ENCODE results near the gene BAG3. TPM values are rescaled to one million over a fixed set of nuclear protein-coding genes. Genes with fewer than 3 reads are reported as not detected.

Gene BAG3
- total RNA-seq, 1 experiment from 2014 or later, result 131 TPM

DNA sequence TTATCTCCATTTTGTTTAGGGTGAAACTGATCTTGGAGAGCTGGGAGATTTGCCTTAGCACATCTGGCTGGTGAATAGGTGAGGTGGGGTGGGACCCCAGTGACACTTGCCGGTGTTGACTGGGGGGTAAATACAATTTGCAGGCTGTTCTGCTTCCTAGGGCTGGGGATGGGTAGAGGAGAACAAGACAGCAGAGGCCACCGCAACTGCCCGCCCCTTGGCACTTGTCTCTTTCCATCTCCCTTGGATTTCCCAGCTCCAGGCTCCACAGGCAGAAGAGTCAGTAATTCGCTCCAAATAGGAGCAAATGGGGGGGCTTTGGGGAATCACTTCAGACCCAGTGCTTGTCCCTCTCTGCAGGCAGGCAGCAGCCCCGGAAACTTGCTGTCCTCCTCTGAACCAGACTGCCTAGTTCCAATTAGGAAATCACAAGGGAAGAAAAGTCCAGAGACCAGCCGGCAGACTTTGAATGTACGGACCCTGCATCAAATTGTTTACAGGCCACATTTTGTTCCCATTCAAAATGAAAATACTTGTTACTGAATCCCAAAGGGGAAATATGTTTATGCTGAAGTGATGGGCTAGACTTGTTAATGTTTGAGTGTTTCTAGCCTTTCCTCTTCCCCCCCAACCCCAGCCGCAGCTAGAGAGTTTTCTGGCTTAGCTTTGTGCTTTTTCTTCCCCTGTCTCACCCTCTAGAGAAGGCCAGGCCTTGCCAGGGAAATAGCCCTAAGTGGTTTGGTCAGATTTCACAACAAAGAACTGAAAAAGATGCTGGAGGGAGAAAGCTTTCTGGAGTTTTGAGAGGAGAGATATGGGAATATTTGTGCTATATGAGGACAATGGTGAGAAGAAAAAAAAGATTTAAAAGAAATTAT is 64.7 kb downstream of the BAG3 start:
- CTCF ChIA-PET, result no interaction called here
- Histone ChIP-seq H3K4me1 (ENCODE audit: control insufficient read depth, insufficient read depth, low read length) (no peaks in the 10 kb centered on the region), H3K9me3 (ENCODE audit: control insufficient read depth, insufficient read depth, low read depth, low read length) (no peaks in the 10 kb centered on the region), H3K27ac (ENCODE audit: low read length) (no peak overlapping the region), H3K36me3 (ENCODE audit: control insufficient read depth, insufficient read depth, low read length) (no peaks in the 10 kb centered on the region), H3K4me3 (ENCODE audit: low read depth in 2 of 2, low read length in 2 of 2) (no peak overlapping the region), H3K27me3 (ENCODE audit: control insufficient read depth, insufficient read depth, low read length) (no peaks in the 10 kb centered on the region)
- no TSS peak for BruUV-seq (replicated peaks)
- POLR2A ChIA-PET, result interaction anchor here (0.7 kb wide), 1 partner anchor 18 kb away, joined by 4 read pairs; no protein-coding TSS in a partner anchor
- ATAC-seq (no peak), DNase-seq (ENCODE audit: low read depth, low spot score) (no peak)
- in situ Hi-C loops (cut with HindIII; ENCODE audit: low pct_unique_long_range_greater_than_20kb, low sequenced_read_pairs) (no loop called here), intact Hi-C loops (cut with micrococcal nuclease; ENCODE audit: unreplicated experiment) (no loop called here)
- no peak for TF ChIP-seq TCF7L2 (IDR thresholded peaks at IDR 0.05; ENCODE audit: low read depth, low read length)
- TF ChIP-seq, protein P1, sequence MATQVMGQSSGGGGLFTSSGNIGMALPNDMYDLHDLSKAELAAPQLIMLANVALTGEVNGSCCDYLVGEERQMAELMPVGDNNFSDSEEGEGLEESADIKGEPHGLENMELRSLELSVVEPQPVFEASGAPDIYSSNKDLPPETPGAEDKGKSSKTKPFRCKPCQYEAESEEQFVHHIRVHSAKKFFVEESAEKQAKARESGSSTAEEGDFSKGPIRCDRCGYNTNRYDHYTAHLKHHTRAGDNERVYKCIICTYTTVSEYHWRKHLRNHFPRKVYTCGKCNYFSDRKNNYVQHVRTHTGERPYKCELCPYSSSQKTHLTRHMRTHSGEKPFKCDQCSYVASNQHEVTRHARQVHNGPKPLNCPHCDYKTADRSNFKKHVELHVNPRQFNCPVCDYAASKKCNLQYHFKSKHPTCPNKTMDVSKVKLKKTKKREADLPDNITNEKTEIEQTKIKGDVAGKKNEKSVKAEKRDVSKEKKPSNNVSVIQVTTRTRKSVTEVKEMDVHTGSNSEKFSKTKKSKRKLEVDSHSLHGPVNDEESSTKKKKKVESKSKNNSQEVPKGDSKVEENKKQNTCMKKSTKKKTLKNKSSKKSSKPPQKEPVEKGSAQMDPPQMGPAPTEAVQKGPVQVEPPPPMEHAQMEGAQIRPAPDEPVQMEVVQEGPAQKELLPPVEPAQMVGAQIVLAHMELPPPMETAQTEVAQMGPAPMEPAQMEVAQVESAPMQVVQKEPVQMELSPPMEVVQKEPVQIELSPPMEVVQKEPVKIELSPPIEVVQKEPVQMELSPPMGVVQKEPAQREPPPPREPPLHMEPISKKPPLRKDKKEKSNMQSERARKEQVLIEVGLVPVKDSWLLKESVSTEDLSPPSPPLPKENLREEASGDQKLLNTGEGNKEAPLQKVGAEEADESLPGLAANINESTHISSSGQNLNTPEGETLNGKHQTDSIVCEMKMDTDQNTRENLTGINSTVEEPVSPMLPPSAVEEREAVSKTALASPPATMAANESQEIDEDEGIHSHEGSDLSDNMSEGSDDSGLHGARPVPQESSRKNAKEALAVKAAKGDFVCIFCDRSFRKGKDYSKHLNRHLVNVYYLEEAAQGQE (IDR thresholded peaks at IDR 0.05; ENCODE audit: insufficient read depth in 1 of 2, low read depth in 2 of 2, low read length in 1 of 2), result no peak
- TF ChIP-seq SIN3A (IDR thresholded peaks at IDR 0.05; ENCODE audit: borderline replicate concordance, insufficient read depth, low read depth, low read length), result no peak
- no peak for TF ChIP-seq POLR2AphosphoS5 (IDR thresholded peaks at IDR 0.05; ENCODE audit: low read depth, low read length)
- TF ChIP-seq, protein P2, sequence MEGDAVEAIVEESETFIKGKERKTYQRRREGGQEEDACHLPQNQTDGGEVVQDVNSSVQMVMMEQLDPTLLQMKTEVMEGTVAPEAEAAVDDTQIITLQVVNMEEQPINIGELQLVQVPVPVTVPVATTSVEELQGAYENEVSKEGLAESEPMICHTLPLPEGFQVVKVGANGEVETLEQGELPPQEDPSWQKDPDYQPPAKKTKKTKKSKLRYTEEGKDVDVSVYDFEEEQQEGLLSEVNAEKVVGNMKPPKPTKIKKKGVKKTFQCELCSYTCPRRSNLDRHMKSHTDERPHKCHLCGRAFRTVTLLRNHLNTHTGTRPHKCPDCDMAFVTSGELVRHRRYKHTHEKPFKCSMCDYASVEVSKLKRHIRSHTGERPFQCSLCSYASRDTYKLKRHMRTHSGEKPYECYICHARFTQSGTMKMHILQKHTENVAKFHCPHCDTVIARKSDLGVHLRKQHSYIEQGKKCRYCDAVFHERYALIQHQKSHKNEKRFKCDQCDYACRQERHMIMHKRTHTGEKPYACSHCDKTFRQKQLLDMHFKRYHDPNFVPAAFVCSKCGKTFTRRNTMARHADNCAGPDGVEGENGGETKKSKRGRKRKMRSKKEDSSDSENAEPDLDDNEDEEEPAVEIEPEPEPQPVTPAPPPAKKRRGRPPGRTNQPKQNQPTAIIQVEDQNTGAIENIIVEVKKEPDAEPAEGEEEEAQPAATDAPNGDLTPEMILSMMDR (IDR thresholded peaks at IDR 0.05), result no peak

DNA sequence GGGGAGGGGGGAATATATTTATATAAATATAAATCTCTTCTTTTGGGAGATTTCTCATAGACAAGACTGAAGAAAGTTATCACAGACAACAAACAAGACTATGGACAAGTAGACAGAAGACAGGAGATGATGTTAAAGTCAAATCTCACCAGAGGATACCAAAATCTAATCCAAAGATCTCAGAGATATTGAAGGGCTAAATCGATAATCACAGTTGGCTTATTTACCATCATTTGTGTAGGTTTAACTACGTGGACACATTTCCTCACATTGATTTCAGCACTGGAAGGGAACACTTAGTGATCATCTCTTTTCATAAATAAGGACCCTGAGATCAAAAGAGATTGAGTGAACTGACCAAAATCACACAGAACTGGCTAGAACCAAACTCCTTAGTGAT is 72.0 kb downstream of the BAG3 start:
- Histone ChIP-seq H3K9me3 (ENCODE audit: control insufficient read depth, insufficient read depth, low read depth, low read length) (no peaks in the 10 kb centered on the region), H3K4me3 (ENCODE audit: low read depth in 2 of 2, low read length in 2 of 2) (no peak overlapping the region), H3K4me1 (ENCODE audit: control insufficient read depth, insufficient read depth, low read length) (peaks cover 37% of the 10 kb centered on the region), H3K27ac (ENCODE audit: low read length) (peak overlapping the region; percentile 96), H3K36me3 (ENCODE audit: control insufficient read depth, insufficient read depth, low read length) (no peaks in the 10 kb centered on the region; the same call in 1 of the 2 replicates), H3K27me3 (ENCODE audit: control insufficient read depth, insufficient read depth, low read length) (no peaks in the 10 kb centered on the region)
- DNase-seq (ENCODE audit: low read depth, low spot score) (no peak), ATAC-seq (no peak)
- in situ Hi-C loops (cut with HindIII; ENCODE audit: low pct_unique_long_range_greater_than_20kb, low sequenced_read_pairs) (no loop called here), intact Hi-C loops (cut with micrococcal nuclease; ENCODE audit: unreplicated experiment) (no loop called here)
- TF ChIP-seq POLR2AphosphoS5 (IDR thresholded peaks at IDR 0.05; ENCODE audit: low read depth, low read length) (no peak), SIN3A (IDR thresholded peaks at IDR 0.05; ENCODE audit: borderline replicate concordance, insufficient read depth, low read depth, low read length) (no peak)
- ChIA-PET CTCF (no interaction called here), POLR2A (no interaction called here)
- no TSS peak for BruUV-seq (replicated peaks)

DNA sequence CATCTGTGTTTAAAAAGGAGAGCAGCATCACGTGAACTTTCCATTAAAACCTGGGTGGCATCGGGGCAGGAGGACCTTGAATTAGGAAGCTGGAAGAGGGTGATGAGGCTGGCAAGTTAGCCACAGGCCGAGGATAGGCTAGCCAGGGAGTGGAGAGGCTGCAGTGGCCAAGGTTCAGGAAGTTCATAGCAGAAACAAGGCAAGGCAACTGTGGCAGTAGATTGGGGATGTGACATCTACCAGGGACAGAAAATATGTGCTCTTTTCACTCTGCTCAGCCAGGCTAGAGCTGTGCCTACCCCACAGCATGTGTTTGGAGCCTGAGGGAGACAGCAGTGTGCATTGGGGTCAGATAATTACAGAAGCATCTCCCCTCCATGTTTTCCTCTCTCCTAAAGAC is 72.4 kb downstream of the BAG3 start:
- ChIA-PET POLR2A (no interaction called here), CTCF (no interaction called here)
- intact Hi-C loops (cut with micrococcal nuclease; ENCODE audit: unreplicated experiment), result no loop called here
- in situ Hi-C loops (cut with HindIII; ENCODE audit: low pct_unique_long_range_greater_than_20kb, low sequenced_read_pairs), result no loop called here
- Histone ChIP-seq H3K36me3 (ENCODE audit: control insufficient read depth, insufficient read depth, low read length) (no peaks in the 10 kb centered on the region; the same call in 1 of the 2 replicates), H3K4me3 (ENCODE audit: low read depth in 2 of 2, low read length in 2 of 2) (no peak overlapping the region), H3K27me3 (ENCODE audit: control insufficient read depth, insufficient read depth, low read length) (no peaks in the 10 kb centered on the region), H3K27ac (ENCODE audit: low read length) (peak overlapping the region; percentile 96), H3K9me3 (ENCODE audit: control insufficient read depth, insufficient read depth, low read depth, low read length) (no peaks in the 10 kb centered on the region), H3K4me1 (ENCODE audit: control insufficient read depth, insufficient read depth, low read length) (peaks cover 37% of the 10 kb centered on the region)
- no peak for DNase-seq (ENCODE audit: low read depth, low spot score)
- TF ChIP-seq TCF7L2 (IDR thresholded peaks at IDR 0.05; ENCODE audit: low read depth, low read length), result no peak
- TF ChIP-seq POLR2AphosphoS5 (IDR thresholded peaks at IDR 0.05; ENCODE audit: low read depth, low read length), result no peak
- TF ChIP-seq, protein P1 (IDR thresholded peaks at IDR 0.05; ENCODE audit: insufficient read depth in 1 of 2, low read depth in 2 of 2, low read length in 1 of 2), result no peak
- TF ChIP-seq, protein P2 (IDR thresholded peaks at IDR 0.05), result no peak
- no peak for TF ChIP-seq SIN3A (IDR thresholded peaks at IDR 0.05; ENCODE audit: borderline replicate concordance, insufficient read depth, low read depth, low read length)
- BruUV-seq (replicated peaks), result no TSS peak
- ATAC-seq, result no peak

Data from Panc1 (cell line).